GM19351 (cell line): ENCODE results near the gene LTBP2.

Source experiments
- ATAC-seq: cut with Tn5 transposase; IDR thresholded peaks from one replicate; pipeline ENCODE4 v1.9.1; 2021; ENCODE audit warnings: mild to moderate bottlenecking, moderate library complexity; ENCODE audit not compliant: unreplicated experiment

Gene LTBP2

DNA sequence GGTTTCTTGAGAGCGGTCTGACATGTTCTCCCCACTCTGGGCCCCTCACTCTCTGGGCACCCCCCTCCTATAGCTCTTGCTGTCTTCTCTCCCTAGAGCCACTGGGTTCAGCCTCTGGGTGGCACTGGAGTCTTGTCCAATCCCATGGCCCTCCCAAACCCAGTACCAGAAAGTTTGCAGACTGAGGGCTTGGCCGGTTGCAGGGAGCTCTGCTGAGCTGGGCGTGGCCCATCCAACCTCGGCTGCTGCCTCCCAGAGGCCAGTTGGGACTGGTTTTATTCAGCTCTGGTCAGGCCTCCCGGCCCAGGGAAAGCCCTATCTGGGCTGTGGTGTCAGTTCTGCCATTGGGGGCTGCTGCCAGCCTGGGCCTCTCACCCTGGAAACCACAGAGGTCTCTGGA is 80.6 kb downstream of the LTBP2 start:
- no peak for ATAC-seq

DNA sequence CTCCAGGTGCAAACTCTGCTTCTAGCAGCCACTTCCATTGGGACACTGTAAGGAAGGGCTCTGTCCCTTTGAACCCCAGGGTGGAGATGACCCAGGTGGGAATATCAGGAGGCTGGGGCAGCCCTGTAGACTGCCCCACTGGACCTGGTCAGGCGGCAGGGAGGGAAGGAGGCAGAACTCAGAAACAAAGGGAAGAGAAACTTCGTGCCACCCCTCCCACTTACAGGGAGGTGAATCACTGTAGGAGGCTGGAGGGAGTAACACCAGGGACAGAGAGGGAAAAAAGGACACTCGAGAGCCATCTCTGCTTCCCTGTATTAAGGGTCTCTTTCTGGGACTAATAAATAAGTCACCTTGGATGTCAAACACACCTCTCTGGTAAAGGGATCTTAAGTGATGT is 81.0 kb downstream of the LTBP2 start:
- no peak for ATAC-seq

DNA sequence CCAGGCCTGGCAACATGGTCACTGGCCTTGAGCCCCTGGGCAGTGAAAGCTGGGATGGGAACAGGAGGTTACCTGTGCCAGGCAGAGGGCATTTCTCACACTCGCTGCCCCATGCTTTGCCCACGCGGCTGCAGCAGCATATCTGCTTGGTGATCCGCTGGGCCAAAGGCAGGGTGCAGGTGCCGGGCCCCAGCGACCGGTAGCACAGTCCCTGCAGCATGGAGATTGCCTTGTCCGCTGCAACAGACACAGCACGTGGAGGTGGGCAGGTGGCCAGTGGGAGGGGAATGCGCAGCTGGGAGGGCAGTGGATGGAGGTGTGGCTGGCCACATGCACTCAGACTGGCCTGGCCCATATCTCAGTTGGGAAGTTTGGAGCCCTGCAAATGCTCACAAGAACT is 83.2 kb downstream of the LTBP2 start:
- ATAC-seq, result no peak

DNA sequence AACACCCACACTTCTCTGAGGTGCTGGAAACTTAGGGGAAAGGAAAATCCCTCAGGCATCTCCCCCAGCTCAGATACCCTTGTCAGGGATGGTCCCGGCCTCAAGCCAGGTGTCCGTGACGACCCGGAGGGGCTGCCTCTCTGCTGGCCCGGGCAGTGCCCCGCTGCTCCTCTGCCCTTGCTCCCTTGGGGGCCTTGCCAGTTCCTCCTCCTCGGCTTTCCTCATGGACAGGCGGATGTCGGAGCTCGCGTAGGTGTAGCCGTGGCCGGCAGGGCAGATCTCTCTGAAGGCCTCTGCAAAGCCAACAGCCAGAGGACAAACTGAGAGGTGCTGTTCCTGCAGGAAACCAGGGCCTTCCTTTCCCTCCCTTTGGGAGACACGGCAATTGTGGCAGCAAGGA is 83.6 kb downstream of the LTBP2 start:
- ATAC-seq, result no peak

DNA sequence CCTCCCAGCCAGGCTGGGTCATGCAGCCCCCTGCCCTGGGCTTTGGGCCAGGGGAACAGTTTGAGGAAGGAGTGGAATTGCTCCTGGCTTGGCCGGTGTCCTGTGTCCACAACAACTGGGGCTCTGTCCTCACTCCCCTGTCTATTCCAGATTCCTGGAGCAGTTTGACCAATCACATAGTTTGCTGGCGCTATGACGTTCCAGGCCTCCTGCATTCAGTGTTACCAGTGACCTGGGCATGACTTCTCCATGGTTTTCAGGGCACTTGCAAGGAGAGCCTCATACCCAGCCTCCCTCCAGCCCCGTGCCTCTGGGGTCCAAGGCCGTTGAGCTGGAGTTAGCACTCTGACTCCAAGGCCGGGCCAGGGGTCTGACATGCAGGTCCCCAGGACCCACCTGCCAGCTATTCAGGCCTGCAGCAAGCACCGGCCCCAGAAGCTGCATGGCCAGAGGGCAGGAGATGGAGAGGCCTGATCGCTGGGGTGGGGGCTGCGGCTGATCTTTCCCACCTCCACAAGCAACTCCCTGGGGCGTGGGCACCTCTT is 84.2 kb downstream of the LTBP2 start:
- no peak for ATAC-seq

DNA sequence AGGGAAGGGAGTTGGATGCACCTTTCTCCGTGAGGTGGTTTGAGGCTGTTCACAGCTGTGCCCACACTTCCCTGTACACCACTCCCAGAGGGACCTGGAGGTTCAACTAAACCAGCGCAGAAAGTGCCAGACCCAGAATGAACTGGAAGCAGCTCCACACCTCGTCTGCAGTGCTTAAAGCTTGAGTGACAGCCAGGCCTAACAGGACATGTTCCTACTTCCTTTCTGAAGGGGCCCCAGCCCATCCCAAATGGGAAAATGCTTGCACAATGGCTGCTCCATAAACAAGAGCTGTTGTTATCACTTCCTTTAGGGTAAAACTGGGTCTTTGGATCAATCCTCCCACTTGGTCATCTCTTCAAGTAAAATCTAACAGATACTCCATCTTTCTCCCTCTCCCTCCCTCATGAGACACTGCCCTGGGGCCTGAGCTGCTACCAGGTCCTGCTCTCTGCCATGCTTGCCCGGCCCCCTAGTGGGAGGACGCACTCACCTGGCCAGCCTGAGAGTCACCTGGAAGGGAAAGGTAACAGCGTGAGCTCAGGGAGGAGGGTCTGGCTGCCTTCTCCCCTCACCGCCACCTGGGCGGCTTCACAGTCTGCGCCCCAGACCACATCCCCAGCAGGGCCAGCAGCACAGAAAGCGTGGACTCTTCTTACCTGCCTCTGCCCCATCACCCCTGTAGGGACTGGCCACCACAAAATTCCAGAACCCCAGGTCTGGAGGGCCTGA is 85.0 kb downstream of the LTBP2 start:
- ATAC-seq, result no peak

DNA sequence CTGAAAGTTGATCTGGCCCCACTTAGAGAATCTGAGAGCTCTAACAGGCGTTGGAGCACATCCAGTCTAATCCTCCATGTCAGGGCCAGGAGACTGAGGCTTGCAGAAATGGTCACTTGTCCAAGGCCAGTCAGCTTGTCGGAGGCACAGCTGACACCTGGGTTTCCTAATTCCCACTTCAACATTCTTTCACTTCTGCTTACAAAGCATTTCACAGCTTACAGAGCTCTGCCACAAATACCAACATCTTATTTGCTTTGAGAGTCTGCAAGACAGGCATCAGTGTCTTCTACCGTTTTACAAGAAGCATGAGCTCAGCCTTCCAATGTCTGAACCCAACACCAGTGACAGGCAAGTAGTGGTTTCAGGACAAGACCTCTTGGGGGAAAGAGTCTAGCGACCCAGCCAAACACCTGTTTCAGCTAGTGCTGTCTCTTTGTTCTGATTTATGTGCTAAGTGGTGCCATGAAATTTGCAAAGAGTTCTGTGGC is 86.6 kb downstream of the LTBP2 start:
- ATAC-seq, result no peak

DNA sequence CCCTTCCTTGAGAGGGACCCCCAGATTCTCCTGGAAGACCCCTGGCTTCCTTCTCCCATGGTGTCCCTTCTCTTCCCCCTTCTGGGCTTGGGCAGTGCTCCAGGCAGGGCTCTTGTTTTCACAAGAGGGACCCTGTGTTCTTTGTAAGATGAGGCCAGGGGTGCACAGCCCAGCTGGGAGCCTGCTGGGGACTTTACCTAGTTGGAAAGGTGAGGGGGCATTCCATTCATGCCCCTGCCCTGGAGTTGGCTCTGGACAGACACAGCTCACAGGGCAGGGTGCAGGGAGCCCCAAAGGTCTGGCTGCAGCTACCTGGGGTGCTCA is 87.3 kb downstream of the LTBP2 start:
- no peak for ATAC-seq

DNA sequence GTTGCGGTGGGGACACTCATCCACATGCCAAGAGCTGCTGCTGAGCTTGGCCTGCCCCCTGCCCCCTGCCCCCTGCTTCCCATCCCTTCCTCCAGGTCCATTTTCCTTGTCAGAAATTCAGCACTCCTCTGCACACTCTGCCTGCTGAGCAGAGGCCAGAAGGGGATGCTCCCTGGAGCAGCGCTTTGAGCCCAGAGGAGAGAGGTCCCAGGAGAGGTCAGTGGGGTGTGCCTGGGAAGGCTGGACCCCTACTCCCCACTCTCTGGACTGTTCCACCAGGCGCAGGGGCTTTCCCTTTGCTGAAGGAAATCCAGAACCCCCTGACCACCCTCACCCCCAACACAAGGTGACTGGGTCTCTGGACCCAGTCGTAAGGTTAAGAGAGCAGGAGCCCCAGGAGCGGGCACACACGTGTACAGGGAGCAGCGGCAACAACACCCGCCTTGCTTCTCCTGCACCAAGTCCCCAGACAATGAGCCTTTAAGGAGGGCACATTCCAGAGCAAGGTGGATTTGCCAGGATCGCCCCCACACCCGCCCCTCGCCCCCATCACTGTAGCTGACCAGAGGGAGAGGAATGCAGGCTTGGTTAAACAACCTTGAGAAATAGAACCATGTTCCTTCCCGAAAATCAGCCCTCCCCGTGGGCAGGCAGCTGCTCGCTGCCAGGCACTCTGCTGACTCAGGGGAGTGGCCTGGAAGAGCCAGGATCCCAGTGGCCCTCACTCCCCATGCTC is 87.8 kb downstream of the LTBP2 start:
- no peak for ATAC-seq

DNA sequence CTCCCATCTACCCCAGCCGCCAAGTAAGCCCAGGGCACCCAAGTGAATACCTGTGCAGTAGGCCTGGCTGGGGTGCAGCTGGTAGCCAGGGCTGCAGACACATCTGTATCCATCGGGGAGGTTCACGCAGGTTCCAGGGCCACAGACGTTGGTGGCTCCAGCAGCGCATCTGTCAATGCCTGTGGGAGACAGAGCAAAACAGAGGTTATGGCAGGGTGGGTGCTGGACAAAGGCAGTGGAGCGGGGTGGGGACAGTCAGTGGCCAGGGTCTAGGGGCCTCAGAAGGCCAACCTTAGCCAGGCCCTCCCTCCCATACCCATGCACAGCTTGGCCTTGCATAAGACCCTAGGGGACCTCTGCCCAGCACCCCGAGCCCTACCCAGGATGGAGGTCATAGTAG is 89.3 kb downstream of the LTBP2 start:
- ATAC-seq, result no peak

DNA sequence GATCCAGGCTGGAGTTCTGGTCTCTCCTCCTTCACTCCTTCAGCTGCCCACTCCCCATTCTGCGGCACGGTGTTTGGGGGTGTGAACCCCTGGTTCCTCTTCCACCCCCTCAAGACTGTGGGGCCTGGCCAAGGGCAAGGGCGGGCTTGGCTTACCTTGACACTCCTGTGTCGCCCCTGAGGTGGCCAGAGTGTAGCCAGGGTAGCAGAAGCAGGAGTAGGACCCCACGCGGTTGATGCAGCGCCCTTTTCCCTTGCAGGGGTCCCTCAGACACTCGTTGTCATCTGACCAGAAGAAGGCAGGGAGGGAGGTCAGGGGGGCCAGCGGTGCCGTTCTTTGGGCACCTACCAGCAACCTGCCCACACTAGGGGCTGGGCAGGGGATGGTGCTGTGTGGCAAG is 90.3 kb downstream of the LTBP2 start:
- ATAC-seq, result no peak

DNA sequence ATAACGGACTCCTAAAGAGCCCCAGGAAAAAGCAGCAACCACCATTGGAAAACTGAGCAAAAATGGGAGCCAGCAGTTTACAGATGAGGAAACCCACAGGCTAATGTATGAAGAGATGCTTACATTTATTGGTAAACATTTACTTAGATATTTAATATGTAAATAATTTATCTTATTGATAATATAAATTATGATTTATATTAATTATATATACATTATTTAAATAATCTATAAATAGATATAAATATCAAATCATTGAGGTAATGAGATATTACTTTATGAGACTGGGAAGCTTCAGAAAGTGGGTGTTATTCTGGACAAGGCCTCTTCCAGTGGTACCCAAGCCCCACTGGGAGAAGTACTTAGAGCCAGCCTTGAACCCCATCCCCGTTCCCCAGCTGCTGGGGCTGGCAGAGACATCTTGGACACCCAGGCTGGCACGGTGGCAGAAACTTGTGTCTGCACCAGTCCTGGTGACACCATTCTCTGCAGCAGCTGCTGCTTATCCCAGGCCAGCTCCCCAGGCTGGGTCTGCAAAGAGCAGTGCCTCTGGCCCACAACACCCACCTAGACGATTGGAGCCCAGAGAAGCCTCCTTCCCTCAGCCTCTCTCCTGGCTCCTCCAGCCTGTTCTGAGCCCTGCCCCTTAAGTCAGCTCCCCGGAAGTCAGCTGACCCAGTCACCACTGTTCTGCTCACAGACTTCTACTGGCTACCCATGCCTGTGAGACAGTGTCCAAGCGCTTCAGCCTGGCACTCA is 92.5 kb downstream of the LTBP2 start:
- ATAC-seq, result no peak

DNA sequence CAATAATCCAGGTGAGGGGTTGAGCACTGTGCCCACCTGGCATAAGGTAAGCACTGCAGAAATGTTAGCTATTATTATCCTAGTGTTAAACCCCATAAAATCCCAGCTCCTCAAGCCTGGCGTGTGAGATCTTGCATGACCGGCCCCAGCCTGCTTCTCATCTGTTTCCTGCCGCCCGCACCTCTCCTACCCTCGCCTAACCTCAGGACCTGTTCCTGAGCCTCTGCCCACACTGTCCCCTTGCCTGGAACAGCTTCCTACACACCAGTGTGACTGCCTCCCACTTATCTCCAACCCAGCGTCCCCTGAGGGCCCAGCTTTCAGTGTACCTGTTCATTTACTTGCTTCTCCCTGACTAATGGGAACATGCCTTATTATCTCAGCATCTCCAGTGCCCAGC is 93.8 kb downstream of the LTBP2 start:
- ATAC-seq, result no peak

DNA sequence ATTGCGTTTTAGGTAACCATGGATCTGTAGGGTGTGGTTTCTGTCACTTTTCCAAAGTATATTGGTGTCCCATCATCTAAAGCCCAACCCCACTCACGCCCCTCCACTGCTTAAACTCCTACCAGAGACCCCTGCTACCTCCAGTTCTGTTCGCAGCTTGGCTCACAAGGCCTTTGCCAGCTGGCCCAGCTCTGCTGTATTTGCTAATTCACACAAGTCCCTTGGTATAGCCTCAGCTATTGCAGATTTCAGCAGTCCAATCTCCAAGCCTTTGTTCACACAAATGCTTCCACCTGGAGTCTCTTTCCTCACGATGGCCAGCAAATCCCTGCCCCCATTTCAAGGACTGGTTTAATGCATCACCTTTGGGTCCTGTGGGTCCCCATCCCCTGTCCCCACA is 94.3 kb downstream of the LTBP2 start:
- ATAC-seq, result no peak

DNA sequence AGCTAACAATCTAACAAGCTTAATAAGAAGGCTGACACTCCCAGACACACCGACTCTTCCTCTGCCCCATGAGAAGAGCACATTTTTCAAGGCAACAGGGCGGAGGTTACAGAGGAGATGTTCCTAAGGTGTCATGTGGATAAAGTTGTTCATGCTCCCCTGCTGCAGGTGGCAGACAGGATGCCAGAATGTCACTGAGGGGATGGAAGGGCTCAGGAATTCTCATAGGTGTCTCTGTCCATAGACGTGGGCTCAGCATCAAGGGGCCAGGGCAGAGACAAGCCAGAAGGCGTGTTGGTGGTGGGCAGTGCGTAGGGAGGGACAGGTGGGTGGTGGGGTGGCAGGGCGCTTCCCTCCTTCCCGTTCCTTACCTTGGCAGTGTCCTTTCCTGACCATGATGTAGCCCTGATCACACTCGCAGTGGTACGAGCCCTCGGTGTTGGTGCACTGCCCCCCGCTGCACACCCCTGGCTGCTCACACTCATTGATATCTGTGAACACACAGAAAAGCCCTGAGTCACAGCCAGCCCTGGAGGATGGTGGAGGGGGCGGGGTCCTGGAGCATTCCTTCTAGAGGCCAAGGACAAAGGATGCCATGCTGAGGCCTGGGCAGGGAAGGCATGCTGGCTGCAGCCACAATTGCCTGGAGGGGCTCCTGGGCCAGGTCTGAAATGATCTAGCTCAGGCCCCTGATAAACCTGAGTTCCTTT is 95.4 kb downstream of the LTBP2 start:
- no peak for ATAC-seq

DNA sequence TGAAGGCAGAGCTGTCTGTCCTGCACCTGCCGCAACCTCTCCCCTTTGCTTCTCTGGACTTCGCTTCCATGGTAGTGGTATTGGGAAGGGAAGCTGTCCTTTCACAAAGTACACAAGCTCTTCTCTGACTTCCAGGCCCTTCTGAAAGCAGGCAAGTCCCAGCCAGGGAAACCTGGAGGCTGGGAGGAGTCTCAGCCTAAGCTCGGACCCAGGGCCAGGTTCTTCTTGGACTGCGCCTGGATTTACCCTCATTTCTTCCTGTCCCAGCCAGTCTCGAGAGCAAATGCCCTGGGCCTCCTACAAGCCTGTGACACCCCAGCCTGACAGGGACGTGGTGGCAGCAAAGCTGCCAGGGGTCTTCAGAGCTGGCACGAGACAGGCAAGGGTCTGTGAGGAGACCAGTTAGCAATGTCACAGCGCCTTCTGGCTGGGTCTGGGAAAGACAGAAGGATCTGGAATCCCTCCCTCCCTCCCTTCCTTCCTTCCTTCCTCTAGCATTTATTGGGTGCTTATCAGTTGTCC is 96.1 kb downstream of the LTBP2 start:
- no peak for ATAC-seq

DNA sequence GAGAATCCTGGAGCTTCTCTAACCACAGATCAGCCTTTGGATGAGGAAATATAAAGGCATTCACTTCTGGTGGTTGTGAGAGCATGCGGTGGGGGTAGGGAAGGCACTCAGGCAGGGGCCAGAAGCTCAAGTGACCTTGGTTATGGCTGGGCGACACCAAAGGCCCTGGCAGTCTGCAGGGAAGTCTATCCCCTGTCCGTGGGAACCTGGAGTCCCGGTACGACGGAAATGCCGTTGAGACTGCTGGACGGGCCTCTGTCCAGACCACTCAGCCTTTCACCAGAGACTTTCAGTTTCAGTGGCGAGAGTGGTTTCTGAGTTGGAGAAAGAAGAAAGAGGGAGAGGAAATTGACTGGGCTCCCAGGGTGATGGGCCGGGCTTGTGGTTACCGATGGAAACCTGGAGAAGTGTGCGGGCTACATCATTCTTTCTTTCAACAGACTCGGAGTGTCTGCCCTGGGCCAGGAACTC is 97.5 kb downstream of the LTBP2 start:
- ATAC-seq, result no peak

DNA sequence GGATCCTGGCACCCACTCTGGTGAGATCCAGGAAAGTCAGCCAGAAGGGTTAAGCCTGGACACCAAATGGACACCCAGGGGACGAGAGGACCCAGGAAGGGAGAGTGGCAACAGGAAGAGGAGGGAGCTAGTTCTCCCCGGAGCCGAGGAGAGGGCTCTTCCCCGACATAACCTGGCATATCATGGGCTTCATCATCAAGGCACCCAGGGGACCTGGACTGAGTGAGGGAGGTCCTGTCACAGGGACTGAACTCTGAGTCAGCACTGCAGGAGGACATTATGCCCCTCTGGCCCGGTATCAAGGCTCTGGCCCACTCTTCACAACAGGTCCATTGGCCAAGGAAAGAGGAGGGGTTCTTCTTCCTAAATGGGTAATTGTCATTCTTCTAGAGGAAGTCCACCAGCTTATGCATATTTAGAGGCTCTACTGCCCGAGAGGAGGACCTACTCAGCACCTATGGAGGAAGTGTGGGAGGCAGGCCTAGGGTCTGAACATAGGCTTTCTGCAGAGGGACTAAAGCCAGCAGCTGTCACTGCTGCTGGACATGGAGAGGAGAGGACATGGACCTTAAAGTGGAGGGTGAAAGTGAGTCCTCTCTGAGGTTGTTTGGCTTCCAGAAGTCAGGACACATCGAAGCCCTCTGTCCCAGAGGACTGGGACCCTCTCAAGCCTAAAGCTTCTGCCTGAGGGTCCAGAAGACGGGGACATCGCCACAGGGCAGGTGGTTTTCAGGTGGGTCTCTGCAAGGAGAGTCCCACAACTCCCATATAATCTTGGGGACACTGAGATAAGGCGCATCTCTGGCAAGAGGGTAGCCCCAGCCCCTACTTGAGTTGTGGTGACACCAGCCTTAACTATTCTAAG is 99.8 kb downstream of the LTBP2 start:
- no peak for ATAC-seq

DNA sequence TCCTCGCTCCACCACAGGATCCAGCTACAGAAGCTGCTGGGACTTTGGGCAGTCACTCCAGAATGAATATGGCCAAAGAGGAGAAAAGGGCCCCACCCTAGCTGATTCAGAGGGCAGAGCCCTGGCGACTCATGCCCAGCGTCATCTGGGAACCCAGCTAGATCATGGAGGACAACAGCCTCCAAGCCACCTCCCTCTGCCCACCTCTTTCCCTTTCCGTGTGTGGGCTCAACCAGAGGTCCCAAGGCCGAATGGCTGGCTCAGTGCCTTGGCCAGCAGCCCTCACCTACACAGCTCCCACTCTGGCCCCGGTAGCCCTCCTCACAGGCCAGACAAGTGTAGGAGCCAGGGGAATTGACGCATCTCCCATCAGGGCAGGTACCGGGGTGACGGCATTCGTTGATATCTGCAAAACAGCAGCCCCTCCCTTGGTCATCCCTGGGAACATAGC is 101.1 kb downstream of the LTBP2 start:
- no peak for ATAC-seq
